Duodenal mucosa (tissue), 2 donors: Measurements from ENCODE around the gene TLR9.
"Not testable (repeated sequence)": the region's sequence is repeated elsewhere in the genome, so short reads cannot be mapped to it uniquely, and the experiment has no call there.

ENCODE experiments used
- H3K27ac ChIP-seq: one replicate; pipeline ENCODE4 v1.7.0; 2013; ENCODE audit warnings: low read depth, low read length
- H3K27me3 ChIP-seq, 2 donors: one replicate each; pipeline ENCODE4 v1.7.0; 2013; ENCODE audit warnings: low read length in 2 of 2, control low read depth in 1 of 2; ENCODE audit not compliant: insufficient read depth in 2 of 2, control insufficient read depth in 1 of 2
- H3K36me3 ChIP-seq, 2 donors: one replicate each; pipeline ENCODE4 v1.7.0; 2013; ENCODE audit warnings: low read length in 2 of 2, control low read depth in 1 of 2; ENCODE audit not compliant: insufficient read depth in 2 of 2, control insufficient read depth in 1 of 2
- H3K4me1 ChIP-seq, 2 donors: one replicate each; pipeline ENCODE4 v1.7.0; 2013; ENCODE audit warnings: low read length in 2 of 2, control low read depth in 1 of 2; ENCODE audit not compliant: insufficient read depth in 2 of 2, control insufficient read depth in 1 of 2
- H3K4me3 ChIP-seq, 2 donors: one replicate each; pipeline ENCODE4 v1.7.0; 2013; ENCODE audit warnings: low read length in 2 of 2, low read depth in 1 of 2
- H3K9ac ChIP-seq, 2 donors: one replicate each; pipeline ENCODE4 v1.7.0; 2013; ENCODE audit warnings: low read length in 2 of 2, low read depth in 1 of 2
- H3K9me3 ChIP-seq, 2 donors: one replicate each; pipeline ENCODE4 v1.7.0; 2013; ENCODE audit warnings: low read length in 2 of 2, control low read depth in 1 of 2; ENCODE audit not compliant: control insufficient read depth in 1 of 2

Gene TLR9

DNA sequence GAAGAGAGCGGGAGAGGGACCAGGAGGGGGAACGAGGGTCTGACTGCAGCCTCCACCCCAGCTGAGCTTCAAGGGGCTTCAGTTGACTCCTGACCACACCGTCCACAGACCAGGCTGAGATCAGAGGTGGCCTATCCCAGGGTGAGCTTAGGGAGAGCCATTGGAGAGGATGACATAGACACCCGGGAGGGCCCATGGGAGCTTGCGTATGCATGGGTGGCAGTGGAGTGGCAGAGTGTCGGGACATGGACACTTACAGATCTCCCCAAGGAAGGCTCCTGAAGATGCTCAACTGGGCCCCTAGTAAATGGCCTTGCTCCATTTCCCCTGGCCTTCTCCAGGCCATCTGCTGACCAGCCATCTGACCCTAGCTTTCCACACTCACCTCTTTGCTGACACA, 40.1 kb downstream of the TLR9 start:
- H3K36me3 ChIP-seq, result no peaks in the 10 kb centered on the region
- H3K27me3 ChIP-seq, result no peaks in the 10 kb centered on the region
- H3K4me1 ChIP-seq, result peaks cover 11 to 20% of the 10 kb centered on the region in 2 donors
- no peaks in the 10 kb centered on the region for H3K9me3 ChIP-seq
- H3K4me3 ChIP-seq, result no peak overlapping the region
- H3K27ac ChIP-seq, result no peak overlapping the region
- H3K9ac ChIP-seq, result no peak overlapping the region

DNA sequence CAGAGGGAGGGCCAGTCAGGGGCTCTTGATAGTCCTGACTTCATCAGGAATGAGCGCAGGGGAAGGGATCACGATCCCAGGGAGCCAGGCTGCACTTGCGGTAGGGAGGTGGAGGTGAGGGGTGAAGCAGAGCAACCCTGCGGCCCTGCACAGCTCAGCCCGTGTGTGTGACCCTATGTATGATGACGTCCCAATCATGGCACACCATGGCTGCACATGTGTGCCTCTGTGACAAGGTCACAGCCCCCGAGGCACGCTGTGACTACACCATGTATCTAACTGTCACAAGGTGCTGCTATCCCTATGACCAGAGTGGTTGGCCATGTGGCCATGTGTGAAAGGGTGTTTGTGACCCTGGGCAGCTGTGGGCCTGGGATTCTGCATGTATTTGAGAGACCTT, 40.8 kb downstream of the TLR9 start:
- no peak overlapping the region for H3K4me3 ChIP-seq
- H3K9ac ChIP-seq, result no peak overlapping the region
- peaks cover 9 to 13% of the 10 kb centered on the region in 2 donors for H3K4me1 ChIP-seq
- H3K27ac ChIP-seq, result no peak overlapping the region
- H3K9me3 ChIP-seq, result no peaks in the 10 kb centered on the region
- no peaks in the 10 kb centered on the region for H3K27me3 ChIP-seq
- H3K36me3 ChIP-seq, result no peaks in the 10 kb centered on the region

DNA sequence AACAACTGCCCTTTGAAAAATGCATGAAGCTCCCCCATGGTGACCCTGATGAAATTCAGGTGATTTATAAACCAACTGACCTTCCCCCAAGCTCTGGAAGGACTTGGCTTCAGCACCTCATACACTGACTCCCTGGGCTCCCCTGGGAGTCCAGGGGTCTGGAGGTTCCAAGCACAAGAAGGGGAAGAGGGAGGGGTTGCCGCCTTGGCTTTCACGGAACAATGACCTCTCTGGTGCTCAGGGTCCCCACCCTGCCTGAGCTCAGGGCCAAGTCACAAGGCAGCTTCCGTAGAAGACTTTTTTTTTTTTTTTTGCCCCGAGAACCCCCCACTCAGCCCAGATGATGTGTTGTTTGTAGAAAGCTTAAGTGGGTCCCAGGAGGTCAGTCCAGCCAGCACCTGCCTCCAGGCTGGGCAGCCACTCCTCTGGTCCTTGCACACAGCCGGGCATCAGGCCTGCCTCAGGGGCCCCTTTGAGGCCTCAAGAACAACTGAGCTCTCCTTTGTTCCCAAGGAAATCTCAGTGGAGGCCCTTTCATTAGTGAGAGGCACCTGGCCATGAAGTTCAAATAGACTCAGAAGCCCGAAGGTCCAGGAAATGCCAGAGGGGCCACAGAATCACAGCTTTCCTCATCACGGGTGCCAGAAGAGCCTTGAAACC, 41.5 kb downstream of the TLR9 start:
- Histone ChIP-seq H3K4me3 (no peak overlapping the region), H3K27ac (no peak overlapping the region), H3K36me3 (no peaks in the 10 kb centered on the region), H3K4me1 (peaks cover 6 to 11% of the 10 kb centered on the region in 2 donors), H3K9me3 (no peaks in the 10 kb centered on the region), H3K27me3 (no peaks in the 10 kb centered on the region), H3K9ac (no peak overlapping the region)

DNA sequence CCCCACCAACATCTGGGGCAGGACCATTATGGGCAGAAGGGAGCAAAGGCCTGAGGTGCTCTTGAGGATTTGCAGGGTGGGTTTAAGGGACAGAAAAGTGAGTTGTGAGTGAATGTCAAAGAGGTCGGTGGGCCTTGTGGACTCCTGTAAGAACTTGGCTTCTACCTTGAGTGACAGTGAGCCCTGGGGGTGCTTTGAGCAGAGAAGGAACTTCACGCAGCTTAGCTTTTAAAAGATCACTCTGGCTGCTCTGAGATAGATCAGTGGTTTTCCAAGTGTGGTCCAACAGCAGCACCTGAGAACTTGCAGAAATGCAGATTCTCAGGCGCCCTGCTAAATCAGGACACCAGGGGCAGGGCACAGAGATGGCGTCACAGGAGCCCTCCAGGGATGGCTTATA, 42.8 kb downstream of the TLR9 start:
- no peaks in the 10 kb centered on the region for H3K36me3 ChIP-seq
- H3K4me3 ChIP-seq, result no peak overlapping the region
- H3K4me1 ChIP-seq, result peaks cover 5 to 6% of the 10 kb centered on the region in 2 donors
- no peak overlapping the region for H3K9ac ChIP-seq
- no peaks in the 10 kb centered on the region for H3K27me3 ChIP-seq
- H3K27ac ChIP-seq, result no peak overlapping the region
- H3K9me3 ChIP-seq, result no peaks in the 10 kb centered on the region

DNA sequence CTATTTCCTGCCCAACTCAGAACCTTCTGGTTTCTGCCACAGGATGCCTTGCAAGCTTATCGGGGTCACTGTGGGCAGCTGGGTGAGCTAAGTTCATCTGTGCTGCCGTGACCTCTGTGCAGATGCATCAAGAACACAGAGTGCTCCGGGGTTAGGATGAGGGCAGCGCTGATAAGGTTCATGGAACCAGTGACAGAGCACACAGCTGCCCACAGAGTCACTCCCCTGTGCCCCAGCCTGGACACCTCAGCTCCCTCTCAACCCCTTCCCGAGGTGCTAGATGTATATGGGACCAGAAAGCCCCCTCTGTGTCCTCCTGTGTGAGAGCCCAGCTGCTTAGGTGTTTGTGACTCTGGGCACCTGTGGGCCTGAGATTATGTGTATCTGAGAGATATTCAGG, 43.2 kb downstream of the TLR9 start:
- Histone ChIP-seq H3K36me3 (no peaks in the 10 kb centered on the region), H3K9ac (no peak overlapping the region), H3K4me3 (no peak overlapping the region), H3K9me3 (no peaks in the 10 kb centered on the region), H3K27me3 (no peaks in the 10 kb centered on the region), H3K4me1 (peaks cover 5 to 6% of the 10 kb centered on the region in 2 donors), H3K27ac (no peak overlapping the region)

DNA sequence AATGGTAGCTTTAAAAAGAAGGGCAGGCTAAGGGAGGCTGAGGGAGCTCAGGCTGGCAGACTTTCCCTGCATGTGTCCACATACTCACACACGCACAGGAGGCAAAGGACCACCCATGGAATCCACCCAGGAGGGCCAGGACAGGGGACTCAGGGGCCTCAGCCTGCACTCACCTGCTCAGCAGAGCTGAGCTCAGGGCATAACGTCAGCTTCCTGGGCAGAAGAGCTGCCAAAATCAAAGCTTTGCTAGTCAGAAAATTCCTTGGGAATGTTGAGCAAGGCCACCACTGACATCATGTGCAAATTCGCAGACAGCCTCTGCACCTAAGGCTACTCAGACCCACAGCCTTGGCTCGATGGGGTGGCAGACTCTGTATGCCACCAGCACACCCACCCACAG, 43.9 kb downstream of the TLR9 start:
- H3K9me3 ChIP-seq, result no peaks in the 10 kb centered on the region
- no peak overlapping the region for H3K27ac ChIP-seq
- H3K4me3 ChIP-seq, result no peak overlapping the region
- H3K9ac ChIP-seq, result no peak overlapping the region
- no peaks in the 10 kb centered on the region for H3K27me3 ChIP-seq
- peaks cover 5 to 6% of the 10 kb centered on the region in 2 donors for H3K4me1 ChIP-seq
- no peaks in the 10 kb centered on the region for H3K36me3 ChIP-seq

DNA sequence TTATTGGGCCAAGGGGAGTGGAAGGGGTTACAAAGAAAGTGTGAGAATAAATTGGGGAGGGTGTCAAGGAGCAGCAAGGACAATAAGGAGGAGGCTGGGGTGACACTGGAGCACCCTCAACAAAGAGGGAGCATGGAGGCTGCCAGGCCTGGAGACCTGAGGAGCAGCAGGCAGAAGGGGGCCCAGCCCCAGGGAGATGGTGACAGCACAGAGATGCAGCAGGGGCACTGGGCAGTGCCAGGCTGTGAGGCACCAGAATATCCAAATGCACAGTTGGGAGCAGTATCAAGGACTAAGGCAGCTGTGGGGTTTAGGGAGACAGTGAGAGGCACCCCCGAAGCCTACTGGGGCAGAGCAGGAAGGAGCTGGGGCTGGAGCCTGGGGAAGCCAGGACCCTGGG, 46.9 kb downstream of the TLR9 start:
- no peak overlapping the region for H3K9ac ChIP-seq
- no peak overlapping the region for H3K27ac ChIP-seq
- H3K9me3 ChIP-seq, result no peaks in the 10 kb centered on the region
- H3K4me3 ChIP-seq, result no peak overlapping the region
- no peaks in the 10 kb centered on the region for H3K36me3 ChIP-seq
- H3K4me1 ChIP-seq, result peaks cover 5 to 6% of the 10 kb centered on the region in 2 donors
- H3K27me3 ChIP-seq, result no peaks in the 10 kb centered on the region

DNA sequence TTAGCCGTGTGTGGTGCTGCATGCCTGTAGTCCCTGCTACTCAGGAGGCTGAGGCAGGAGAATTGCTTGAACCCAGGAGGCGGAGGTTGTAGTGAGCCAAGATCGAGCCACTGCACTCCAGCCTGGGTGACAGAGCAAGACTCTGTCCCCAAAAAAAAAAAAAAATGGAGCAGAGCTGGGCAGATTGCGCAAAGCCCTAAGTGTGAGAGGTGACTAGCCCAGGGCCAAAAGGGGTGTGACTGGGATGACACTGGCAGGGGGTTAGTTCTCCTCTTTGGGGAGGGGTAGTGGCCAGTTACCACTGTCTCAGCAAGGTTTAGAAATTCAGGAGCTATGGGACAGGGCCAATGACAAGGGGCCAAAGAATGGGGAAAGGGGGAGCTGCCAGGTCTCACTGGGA, 47.3 kb downstream of the TLR9 start:
- not testable (repeated sequence) for H3K27me3 ChIP-seq, H3K27ac ChIP-seq, H3K9ac ChIP-seq, H3K9me3 ChIP-seq, H3K36me3 ChIP-seq, H3K4me1 ChIP-seq, H3K4me3 ChIP-seq

DNA sequence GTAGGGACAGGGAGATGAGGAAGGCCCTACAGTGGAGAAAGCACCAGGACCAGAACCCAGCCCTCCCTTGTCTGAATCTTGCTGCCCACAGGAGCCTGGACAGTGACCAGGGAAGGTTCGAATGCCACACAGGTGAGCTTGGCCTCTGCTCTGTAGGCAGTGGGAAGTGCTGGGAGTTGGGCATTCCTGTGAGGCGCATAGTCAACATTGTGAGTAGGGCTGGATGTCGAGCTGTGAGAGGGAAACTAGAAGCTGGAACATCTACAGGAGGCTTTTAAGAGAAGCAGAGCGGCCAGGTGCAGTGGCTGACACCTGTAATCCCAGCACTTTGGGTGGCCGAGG, 47.8 kb downstream of the TLR9 start:
- Histone ChIP-seq H3K27me3 (no peaks in the 10 kb centered on the region), H3K36me3 (no peaks in the 10 kb centered on the region), H3K4me1 (peaks cover 5 to 6% of the 10 kb centered on the region in 2 donors), H3K9ac (no peak overlapping the region), H3K9me3 (no peaks in the 10 kb centered on the region), H3K27ac (no peak overlapping the region), H3K4me3 (no peak overlapping the region)

DNA sequence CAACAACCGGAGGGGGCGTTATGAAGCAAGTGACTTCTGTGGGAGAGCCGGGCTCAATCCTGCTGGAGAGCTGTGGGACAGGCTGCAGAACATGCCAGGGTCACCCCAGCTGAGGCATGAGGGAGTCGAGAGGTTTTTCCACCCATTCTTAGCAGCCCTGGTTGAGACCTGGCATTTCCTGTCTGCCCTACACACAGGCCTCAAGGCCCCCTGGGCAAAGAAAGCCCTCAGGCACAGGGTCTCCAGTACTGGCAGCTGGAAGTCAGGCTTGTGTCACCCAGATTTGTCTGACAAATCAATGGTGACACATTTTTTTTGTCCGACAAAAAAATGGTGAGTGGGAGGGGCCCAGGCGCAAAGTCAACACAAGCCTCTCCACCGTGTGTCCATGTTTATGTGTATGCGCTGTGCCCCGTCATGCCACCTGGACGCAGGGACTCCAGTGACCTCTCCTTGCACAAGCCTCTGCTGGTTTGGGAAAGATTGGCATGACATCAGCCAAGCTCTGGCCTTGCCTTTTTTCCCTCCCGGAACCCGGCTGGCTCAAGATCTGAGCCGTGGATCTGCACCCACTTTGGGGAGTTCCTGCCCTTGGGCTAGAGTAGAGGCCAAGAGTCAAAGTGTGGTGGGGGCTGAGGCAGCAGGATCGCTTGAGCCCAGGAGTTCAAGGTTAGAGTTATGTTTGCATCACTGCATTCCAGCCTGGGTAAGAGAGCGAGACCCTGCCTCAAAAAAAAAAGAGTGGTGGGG, 48.3 kb downstream of the TLR9 start:
- Histone ChIP-seq H3K4me3 (no peak overlapping the region), H3K36me3 (no peaks in the 10 kb centered on the region), H3K9me3 (no peaks in the 10 kb centered on the region), H3K4me1 (peaks cover 6 to 7% of the 10 kb centered on the region in 2 donors), H3K27me3 (no peaks in the 10 kb centered on the region), H3K9ac (no peak overlapping the region), H3K27ac (no peak overlapping the region)
